H1 (cell line): ENCODE measurements around the gene CRTC2. TPM values are rescaled to one million over a fixed set of nuclear protein-coding genes. Genes with fewer than 3 reads are reported as not detected.
A peak's percentile ranks its signal among the peaks of the same experiment; 100 is the strongest.

Experiments used
- ATF2 ChIP-seq: IDR thresholded peaks from 2 replicates; pipeline ENCODE4 v1.6.1; 2012; ENCODE audit warnings: low read length, inconsistent platforms
- BACH1 ChIP-seq: IDR thresholded peaks from 2 replicates; pipeline ENCODE4 v1.6.1; 2012; ENCODE audit warnings: low read length, improper control_type of control experiment
- BRCA1 ChIP-seq: IDR thresholded peaks from 2 replicates; pipeline ENCODE4 v1.6.1; 2012; ENCODE audit warnings: low read depth, low read length, improper control_type of control experiment
- CBX8 ChIP-seq: fragments of 300-800, 300-1000 bp; sonication (generic); IDR thresholded peaks from 2 replicates; pipeline ENCODE4 v1.7.1; 2016; ENCODE audit warnings: low read depth, low read length, borderline replicate concordance
- CEBPB ChIP-seq: IDR thresholded peaks from 2 replicates; pipeline ENCODE4 v1.6.1; 2012; ENCODE audit warnings: low read depth, low read length
- CHD1 ChIP-seq: IDR thresholded peaks from 2 replicates; pipeline ENCODE4 v1.6.1; 2012; ENCODE audit warnings: low read depth, low read length, improper control_type of control experiment
- CHD2 ChIP-seq: IDR thresholded peaks from 2 replicates; pipeline ENCODE4 v1.6.1; 2012; ENCODE audit warnings: low read length, improper control_type of control experiment
- CREB1 ChIP-seq: IDR thresholded peaks from 2 replicates; pipeline ENCODE4 v1.6.1; 2012; ENCODE audit warnings: inconsistent platforms
- EP300 ChIP-seq, 2 experiments: IDR thresholded peaks; 1 replicate in 1 of 2; 2 replicates in 1 of 2; pipeline ENCODE4 v1.6.1; 2011 to 2012; ENCODE audit warnings: low read depth in 2 of 2, low read length in 2 of 2, mild to moderate bottlenecking in 2 of 2, borderline replicate concordance in 1 of 2, inconsistent platforms in 1 of 2, moderate library complexity in 1 of 2
- FOSL1 ChIP-seq: IDR thresholded peaks from 2 replicates; pipeline ENCODE4 v1.6.1; 2011; ENCODE audit warnings: mild to moderate bottlenecking, low read depth, low read length, moderate library complexity; ENCODE audit not compliant: insufficient read depth
- GABPA ChIP-seq: IDR thresholded peaks from 2 replicates; pipeline ENCODE4 v1.6.1; 2011; ENCODE audit warnings: mild to moderate bottlenecking, low read length, moderate library complexity, borderline replicate concordance; ENCODE audit not compliant: insufficient read depth
- HDAC2 ChIP-seq, 2 experiments: fragments of 300-600 bp in 1 of 2; sonication (generic) in 1 of 2; IDR thresholded peaks; 2 replicates each; pipeline ENCODE4 v1.6.1; 2011 to 2012; ENCODE audit warnings: low read depth in 2 of 2, low read length in 2 of 2, mild to moderate bottlenecking in 2 of 2, moderate library complexity in 2 of 2, borderline replicate concordance in 1 of 2, inconsistent platforms in 1 of 2
- HDAC6 ChIP-seq: IDR thresholded peaks from one replicate; pipeline ENCODE4 v1.7.1; 2012; ENCODE audit warnings: low read depth, mild to moderate bottlenecking, inconsistent platforms, low read length, moderate library complexity
- KDM1A ChIP-seq: fragments of 200-600, 300-600 bp; sonication (generic); IDR thresholded peaks from 2 replicates; pipeline ENCODE4 v1.7.1; 2016; ENCODE audit warnings: mild to moderate bottlenecking, low read length, borderline replicate concordance
- PHF8 ChIP-seq: fragments of 200-600 bp; sonication (generic); conservative IDR thresholded peaks from 2 replicates; pipeline ENCODE4 v1.7.1; 2012; ENCODE audit warnings: low read depth, mild to moderate bottlenecking, inconsistent platforms, low read length, moderate library complexity
- POLR2AphosphoS5 ChIP-seq: IDR thresholded peaks from 2 replicates; pipeline ENCODE4 v1.6.1; 2011; ENCODE audit warnings: low read depth, low read length
- RAD21 ChIP-seq, 2 experiments: IDR thresholded peaks in 1 of 2; conservative IDR thresholded peaks in 1 of 2; 2 replicates each; pipeline ENCODE4 v1.6.1; 2011; ENCODE audit warnings: low read depth in 2 of 2, low read length in 2 of 2, improper control_type of control experiment in 1 of 2, inconsistent platforms in 1 of 2, mild to moderate bottlenecking in 1 of 2, moderate library complexity in 1 of 2
- SIX5 ChIP-seq: IDR thresholded peaks from 2 replicates; pipeline ENCODE4 v1.6.1; 2011; ENCODE audit warnings: mild to moderate bottlenecking, low read depth, low read length
- SRF ChIP-seq: IDR thresholded peaks from 2 replicates; pipeline ENCODE4 v1.6.1; 2011; ENCODE audit warnings: mild to moderate bottlenecking, low read depth, low read length, moderate library complexity
- TAF7 ChIP-seq: optimal IDR thresholded peaks from 2 replicates; pipeline ENCODE3; 2011; ENCODE audit warnings: low read depth, mild to moderate bottlenecking, inconsistent platforms, low read length, moderate library complexity, borderline replicate concordance
- YY1 ChIP-seq: IDR thresholded peaks from 2 replicates; pipeline ENCODE4 v1.6.1; 2011; ENCODE audit warnings: low read depth, mild to moderate bottlenecking, low read length
- polyA plus RNA-seq, 7 experiments: library from polyadenylated mRNA; depleted of rRNA in 3 of 7; stranded (reverse) in 5 of 7; unstranded in 2 of 7; fragments of >200 nt in 5 of 7; fragments of 200-250 nt in 2 of 7; gene quantifications; 1 replicate in 5 of 7; 2 replicates in 1 of 7; 4 replicates in 1 of 7; pipeline versions ENCODE4 v1.2.1 to v1.2.3, GENCODE V29; 2011 to 2013; ENCODE audit warnings: missing spikeins in 2 of 7, mixed read lengths in 2 of 7
- total RNA-seq: library from RNA; stranded (reverse); fragmentation: NEBNext Ultra II Directional; extraction: Animal tissue kit (Norgen Biotek cat#: 25700); gene quantifications from 2 replicates; pipeline ENCODE4 v1.2.1, GENCODE V29; 2021

Gene CRTC2
- total and polyA plus RNA-seq, 2 of the 8 experiments (the other 6 are each of a cell fraction or from before 2014, with no cell fraction given) = 28.6 to 34.3 TPM

GRCh38 chr1:153990468-153991150, 32.2 kb upstream of the CRTC2 start, which contains the start of gene RPS27 (continued):
- TF ChIP-seq ATF2 = peak; percentile 82; the same call in 1 of the 2 replicates
- no peak for TF ChIP-seq KDM1A
- TF ChIP-seq YY1 = peak; percentile 99
- TF ChIP-seq CBX8 = no peak
- TF ChIP-seq RAD21 (IDR thresholded peaks at IDR 0.05 in 1 of 2, conservative IDR thresholded peaks at IDR 0.05 in 1 of 2; ENCODE audit: low read depth in 2 of 2, low read length in 2 of 2) = no peak
- no peak for TF ChIP-seq SRF
- peak; percentile 85 for TF ChIP-seq CHD1
- no peak for TF ChIP-seq BRCA1
- peak; percentile 99 for TF ChIP-seq PHF8
- TF ChIP-seq FOSL1 = no peak
- peak; percentile 55; the same call in 1 of the 2 replicates for TF ChIP-seq SIX5
- peak; percentile 88 for TF ChIP-seq GABPA
- no peak for TF ChIP-seq BACH1
- peak; percentile 85 for TF ChIP-seq CEBPB
- peak; percentile 100 for TF ChIP-seq POLR2AphosphoS5
- TF ChIP-seq CREB1 = peak; percentile 94
- peak; percentile 60; the same call in 1 of the 2 replicates for TF ChIP-seq CHD2
- TF ChIP-seq HDAC6 = no peak
- peak in 1 of 2 experiments; percentile 65; a peak in 1 of 4 replicates for TF ChIP-seq HDAC2 (IDR thresholded peaks at IDR 0.05; ENCODE audit: borderline replicate concordance in 1 of 2, low read depth in 2 of 2, low read length in 2 of 2)
- TF ChIP-seq TAF7 = peak; percentile 99
- no peak for TF ChIP-seq EP300 (IDR thresholded peaks at IDR 0.05; ENCODE audit: borderline replicate concordance in 1 of 2, low read depth in 2 of 2, low read length in 2 of 2)
